ENCODE measurements around the gene CCDC63.
A peak's percentile ranks its signal among the peaks of the same experiment; 100 is the strongest.

CCDC63 gene

DNA sequence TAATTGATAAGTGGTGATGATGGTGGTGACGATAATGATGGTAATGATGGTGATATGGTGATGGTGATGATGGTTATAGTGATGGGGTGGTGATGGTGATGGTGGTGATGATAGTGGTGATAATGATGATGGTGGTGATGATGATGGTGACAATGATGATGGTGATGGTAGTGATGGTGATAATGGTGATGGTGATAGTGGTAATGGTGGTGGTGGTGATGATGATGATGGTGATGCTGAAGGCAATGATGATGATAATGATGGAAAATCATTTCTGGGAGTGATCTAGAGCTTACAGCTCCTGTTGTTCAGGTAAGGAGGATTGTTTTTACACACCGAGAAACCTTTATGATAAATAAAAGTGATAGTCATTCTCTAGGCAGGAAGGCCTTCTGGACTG is 33.9 kb downstream of the CCDC63 start:
- no peak for DNase-seq (ENCODE audit: insufficient read length, low spot score)
- FAIRE-seq = peak; percentile 87

DNA sequence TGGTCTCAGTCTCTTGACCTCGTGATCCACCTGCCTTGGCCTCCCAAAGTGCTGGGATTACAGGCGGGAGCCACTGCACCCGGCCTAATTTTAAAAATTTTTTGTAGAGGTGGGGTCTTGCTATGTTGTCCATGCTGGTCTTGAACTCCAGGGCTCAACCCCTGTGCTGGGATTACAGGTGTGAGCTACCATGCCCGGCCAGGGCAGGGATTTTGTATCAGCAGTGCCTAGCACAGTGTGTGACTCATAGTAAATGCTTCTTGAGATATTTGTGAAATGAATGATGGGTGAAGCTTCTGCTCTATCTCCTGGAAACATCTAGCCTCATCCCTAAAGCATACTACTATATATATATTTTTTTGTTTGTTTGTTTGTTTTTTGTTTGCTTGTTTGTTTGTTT is 36.5 kb downstream of the CCDC63 start:
- DNase-seq (ENCODE audit: insufficient read length, low spot score) (no peak), FAIRE-seq (no peak)

DNA sequence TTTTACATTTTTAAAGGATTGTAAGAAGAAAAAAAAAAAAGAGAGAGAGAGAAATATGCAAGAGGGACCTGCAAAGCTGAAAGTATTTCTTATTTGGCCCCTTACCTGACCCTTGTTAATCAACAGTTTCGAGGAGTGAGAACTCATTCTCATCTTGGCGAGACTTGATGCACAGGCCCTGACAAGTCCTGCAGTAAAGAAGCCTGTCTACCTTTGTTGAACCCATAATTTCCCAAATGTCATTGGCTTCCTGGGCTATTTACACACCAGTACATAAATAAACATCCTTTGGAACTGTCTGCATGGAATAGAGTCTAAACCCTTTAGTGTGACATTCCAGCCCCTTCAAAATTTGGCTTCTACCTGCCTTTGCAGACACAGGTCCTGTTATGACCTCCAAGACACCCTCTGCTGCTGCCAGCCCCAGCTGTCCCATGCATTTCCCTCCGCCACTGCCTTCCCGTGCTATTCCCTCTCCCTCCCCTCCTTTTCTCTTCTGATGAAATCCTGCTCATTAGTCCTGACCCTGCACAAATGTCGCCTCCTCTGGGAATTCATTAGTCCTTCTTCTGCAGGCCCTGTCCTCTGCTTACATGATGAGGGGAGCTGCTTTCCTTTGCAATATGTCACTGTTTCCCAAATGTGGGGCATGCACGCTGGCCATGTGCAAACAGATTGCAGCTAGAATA is 38.5 kb downstream of the CCDC63 start:
- FAIRE-seq (no peak), DNase-seq (ENCODE audit: insufficient read length, low spot score) (no peak)

DNA sequence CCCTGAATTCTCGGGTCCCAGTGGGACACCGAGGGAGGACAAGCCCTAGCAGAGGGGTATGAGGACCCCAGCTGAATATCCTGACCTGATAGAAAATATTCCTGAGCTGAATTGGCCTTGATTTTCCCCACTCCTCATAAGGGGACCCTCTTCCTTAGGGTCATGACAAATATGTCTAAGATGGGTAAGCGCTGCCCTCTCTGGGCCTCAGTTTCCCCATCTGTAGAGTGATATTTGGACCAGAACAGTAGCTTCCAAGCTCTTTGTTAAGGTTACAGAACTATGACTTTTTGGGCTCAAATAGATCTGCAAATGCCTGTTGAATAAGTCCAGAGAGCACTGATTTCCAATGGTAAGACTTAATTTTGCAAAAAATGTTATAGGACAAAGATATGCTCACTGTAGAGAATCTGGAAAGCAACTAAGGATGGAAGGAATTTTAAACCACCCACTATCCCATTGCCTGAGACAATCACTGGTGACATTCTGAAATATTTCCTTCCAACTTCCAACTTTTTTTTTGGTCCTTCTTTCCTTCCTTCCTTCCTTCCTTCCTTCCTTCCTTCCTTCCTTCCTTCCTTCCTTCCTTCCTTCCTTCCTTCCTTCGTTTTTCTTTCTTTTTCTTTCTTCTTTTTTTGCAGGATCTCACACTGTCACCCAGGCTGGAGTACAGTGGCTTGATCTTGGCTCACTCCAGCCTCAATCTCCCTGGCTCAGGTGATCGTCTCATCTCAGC is 41.6 kb downstream of the CCDC63 start:
- FAIRE-seq = no peak
- no peak for DNase-seq (ENCODE audit: insufficient read length, low spot score)

DNA sequence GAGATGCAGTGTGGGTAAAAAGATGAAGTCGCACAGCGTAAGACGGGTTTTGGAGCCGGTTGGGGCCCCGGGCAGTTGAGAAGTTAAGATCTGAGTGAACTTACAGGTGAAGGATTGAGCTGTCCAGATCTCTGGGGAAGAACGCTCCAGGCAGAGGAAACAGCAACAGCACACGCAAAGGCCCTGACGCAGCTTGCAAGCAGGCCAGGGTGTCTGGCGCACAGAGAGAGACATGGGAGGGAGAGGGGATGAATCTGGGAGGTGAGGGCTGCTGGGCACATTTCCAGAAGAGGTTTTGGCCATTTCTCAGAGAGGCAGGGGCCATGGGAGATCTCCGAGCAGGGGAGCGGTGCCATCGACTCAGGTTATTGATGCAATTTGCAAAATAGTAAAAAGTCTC is 42.6 kb downstream of the CCDC63 start:
- no peak for DNase-seq (ENCODE audit: insufficient read length, low spot score)
- FAIRE-seq = no peak

DNA sequence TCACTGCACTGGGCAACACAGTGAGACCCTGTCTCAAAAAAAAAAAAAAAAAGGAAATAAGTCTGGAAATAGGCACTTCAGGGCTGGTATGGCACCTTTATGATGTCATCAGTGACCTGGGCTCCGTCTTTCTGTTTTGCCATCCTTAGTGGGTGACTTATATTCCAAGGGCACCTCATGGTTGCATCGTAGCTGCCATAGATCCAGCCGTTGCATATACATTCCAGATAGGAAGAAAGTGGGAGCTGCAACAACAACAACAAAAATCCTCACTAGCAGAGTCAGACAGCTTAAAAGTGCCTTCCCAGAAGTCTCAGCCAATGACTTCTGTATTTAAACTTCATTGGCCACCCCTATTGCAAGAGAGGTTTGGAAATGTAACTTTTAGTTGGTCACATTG is 47.2 kb downstream of the CCDC63 start:
- FAIRE-seq (no peak), DNase-seq (ENCODE audit: insufficient read length, low spot score) (no peak)

DNA sequence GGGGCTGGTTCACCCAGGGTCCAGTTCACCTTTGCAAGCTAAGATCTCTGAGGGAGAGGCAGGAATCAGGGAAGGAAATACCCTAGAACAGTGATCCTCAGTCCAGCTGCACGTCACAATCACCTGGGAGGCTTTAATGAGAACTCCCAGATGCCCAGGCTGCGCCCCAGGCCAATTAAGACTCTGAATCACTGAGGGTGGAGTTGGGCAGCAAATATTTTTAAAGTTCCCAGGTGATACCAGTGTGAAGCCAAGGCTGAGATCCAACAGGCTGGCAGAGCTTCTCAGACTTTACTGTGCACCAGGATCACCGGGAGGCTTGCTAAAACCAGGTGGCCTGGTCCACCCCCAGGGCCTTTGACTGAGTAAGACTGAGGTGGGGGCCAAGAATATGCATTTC is 49.8 kb downstream of the CCDC63 start:
- DNase-seq (ENCODE audit: insufficient read length, low spot score) (no peak), FAIRE-seq (no peak)

DNA sequence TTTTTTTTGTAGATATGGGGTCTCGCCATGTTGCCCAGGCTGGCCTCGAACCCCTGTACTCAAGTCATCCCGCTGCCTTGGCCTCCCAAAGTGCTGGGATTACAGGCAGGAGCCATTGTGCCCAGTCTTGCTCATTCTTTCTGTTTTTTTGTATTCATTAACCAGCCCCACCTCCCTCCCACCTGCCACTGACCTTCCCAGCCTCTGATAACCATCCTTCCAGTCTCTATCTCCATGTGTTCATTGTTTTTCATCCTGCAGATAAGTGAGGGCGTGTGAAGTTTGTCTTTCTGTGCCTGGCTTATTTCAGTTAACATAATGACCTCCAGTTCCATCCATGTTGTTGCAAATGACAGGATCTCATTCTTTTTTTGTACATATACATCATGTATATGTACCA is 54.6 kb downstream of the CCDC63 start:
- DNase-seq (ENCODE audit: insufficient read length, low spot score) (no peak), FAIRE-seq (no peak)

DNA sequence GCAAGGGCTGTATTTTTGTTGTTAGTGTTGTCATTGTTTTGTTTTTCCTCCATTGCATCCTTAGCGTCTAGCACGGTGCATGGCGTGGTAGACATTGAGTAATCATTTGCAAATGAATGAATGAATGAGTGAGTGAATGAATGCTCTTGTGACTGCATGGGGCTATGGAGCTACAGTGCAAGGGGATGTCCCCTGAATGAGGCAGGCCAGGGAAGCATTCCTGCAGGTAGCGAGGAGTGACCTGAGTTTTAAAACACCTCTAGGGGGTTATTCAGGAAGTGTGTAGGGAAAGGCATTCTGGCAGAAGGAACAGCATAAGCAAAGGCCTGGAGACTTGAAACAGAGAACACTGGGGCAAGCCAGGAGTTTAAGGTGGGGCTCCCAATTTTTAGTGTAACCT is 56.7 kb downstream of the CCDC63 start:
- FAIRE-seq (no peak), DNase-seq (ENCODE audit: insufficient read length, low spot score) (no peak)

DNA sequence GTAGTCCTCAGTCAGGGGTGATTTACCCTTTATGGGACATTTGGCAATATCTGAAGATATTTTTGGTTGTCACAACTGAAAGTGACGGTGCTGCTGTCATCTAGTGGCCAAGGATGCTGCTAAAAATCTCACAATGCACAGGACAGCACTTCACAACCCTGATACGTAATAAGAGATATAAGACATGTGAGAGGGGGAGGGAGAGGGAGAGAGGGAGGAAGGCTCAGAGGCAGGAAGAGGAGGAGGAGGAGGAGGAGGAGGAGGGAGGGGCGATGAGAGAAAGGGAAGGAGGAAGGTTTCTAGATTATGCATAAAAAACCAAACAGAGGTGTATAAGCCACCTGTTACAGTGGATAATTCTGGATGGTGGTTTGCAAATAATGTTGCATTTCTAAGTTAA is 59.3 kb downstream of the CCDC63 start:
- DNase-seq (ENCODE audit: insufficient read length, low spot score) (no peak), FAIRE-seq (no peak)

DNA sequence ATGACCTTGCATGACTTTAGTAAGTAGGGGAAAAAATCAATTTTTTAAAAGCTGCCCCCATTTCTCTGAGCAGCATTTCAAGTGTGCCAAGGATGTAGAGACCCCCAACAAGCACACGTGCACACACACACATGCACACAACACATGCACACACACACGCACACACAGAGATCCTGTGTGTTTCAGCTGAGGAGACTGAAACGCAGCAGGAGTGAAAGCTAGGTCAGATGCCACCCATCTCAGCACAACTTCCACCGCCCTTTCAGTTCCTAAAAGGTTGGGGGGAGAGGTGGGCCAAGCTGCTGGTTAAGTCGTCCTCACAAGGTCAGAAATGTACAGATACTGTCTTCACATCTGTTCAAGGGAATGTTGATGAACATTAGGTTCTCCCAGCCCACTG is 59.7 kb downstream of the CCDC63 start:
- no peak for FAIRE-seq

DNA sequence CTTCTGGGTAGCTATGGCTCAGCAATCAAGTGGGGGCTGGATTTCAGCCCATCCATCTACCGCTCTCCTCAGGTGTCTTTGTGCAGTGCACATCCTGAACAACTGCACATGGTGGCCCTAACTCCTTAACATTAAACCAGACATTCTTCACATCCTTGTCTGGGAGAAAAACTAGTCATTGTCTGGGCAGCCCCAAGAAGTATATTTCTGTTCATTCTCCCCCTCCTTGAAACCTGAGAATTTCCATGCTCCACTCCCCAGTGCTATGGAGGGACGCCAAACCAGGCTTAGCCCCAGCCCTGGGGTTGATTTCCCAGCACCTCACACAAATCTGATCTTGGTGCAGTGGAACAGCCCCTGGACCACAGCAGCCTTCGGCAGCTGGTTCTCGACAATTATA is 60.2 kb downstream of the CCDC63 start:
- DNase-seq (ENCODE audit: insufficient read length, low spot score) = no peak
- no peak for FAIRE-seq

More for the DNA sequence above, 59.7 kb downstream of the CCDC63 start:
- no peak for DNase-seq (ENCODE audit: insufficient read length, low spot score)

DNA sequence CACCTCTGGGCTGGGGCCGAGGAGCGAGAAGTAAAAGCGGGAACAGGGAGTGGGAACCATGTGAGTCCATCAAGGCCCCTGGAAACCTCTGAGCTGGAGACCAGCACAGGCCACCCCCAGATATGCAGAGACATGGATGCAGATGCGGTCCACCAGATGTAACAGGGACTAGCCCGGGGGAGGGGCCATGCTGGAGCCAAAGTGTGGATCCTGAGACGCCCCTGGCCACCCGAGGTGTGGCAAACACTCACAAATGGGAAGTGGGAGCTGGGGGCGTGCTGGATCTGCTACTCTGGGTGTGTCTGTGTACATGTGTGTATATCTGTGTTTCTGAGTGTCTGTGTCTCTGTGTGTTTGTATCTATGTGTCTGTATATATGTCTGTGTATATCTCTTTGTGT is 60.8 kb downstream of the CCDC63 start:
- no peak for FAIRE-seq
- DNase-seq (ENCODE audit: insufficient read length, low spot score) = no peak

DNA sequence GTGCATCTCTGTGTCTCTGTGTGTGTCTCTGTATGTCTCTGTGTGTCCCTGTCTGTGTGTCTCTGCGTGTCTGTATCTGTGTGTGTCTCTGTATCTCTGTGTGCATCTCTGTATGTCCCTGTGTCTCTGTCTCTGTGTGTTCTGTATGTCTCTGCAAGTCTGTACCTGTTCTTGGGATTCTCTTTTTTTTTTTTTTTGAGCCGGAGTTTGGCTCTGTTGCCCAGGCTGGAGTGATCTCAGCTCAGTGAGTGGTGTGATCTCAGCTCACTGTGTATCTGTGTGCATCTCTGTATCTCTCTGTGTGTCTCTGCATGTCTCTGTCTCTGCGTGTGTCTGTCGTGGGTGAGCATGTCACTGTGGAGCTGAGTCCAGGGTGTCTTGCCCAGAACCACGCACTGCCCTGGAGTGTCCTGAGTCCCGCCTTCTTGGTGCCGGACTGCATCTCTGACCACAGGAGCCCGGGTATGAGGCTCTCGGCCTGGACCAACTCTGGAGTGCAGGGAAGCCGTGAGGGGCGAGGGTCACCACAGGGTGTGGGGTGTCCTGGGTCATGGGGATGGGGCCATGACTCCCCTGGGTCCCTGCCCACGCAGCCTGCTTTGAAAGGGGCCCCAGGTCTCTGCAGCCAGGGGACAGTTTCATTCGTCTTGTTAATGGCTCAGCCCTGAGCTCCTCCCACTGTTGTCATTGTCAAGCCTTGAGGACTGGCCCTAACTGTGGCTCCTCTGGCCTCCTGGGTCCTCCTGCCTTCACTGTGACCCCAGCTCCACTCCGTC is 61.8 kb downstream of the CCDC63 start:
- DNase-seq (ENCODE audit: insufficient read length, low spot score) (no peak), FAIRE-seq (peak; percentile 40)

DNA sequence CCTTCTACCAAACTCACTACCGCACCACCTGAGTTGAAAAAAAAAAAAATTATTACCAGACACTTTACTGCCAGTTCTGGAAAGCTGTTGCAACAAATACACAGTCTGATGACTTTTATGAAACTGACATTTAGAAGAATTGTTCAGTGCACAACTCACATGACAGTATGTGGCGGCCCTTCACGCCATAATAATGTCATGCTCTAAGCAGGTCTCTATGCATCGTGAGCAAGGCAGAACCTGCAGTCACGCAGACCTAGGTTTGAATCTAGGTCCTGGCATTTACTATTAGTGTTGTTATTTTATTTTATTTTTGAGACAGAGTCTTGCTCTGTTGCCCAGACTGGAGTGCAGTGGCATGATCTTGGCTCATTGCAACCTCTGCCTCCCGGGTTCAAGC is 65.5 kb downstream of the CCDC63 start:
- DNase-seq (ENCODE audit: insufficient read length, low spot score) (no peak), FAIRE-seq (no peak)

DNA sequence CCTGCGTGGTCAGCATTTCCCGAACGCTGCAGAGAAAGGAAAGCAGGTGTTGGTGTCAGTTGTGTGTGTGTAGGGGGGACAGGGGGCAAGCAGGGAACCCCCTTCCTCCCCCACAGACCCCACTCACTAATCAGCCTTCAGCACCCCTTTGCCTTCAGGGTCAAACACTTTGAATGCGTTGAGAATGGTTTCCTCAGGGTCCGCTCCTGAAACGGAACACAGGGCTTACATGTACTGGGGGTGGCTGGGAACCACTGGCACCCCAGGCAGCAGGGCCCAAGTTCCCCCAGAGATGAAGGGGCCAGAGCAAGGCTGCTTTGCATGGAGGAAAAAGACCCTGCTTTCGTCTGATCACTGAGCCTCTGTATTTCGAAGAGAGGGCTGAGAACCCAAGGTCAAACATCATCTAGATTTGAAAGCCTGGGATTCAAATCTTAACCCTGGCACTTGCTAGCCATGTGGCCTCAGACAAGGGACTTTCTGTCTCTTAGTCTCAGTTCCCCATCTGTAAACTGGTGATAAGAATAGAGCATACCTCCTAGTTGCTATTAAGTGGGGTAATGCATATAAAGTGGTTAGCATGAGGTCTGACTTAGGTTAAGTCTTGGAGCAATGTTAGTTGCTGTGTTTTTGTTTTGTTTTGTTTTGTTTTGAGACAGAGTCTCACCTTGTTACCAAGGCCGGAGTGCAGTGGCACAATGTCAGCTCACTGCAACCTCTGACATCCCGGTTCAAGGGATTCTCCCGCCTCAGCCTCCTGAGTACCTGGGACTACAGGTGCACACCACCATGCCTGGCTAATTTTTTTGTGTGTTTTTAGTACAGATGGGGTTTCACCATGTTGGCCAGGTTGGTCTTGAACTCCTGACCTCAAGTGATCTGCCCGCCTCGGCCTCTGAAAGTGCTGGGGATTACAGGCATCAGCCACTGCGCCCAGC is 66.6 kb downstream of the CCDC63 start:
- no peak for FAIRE-seq
- no peak for DNase-seq (ENCODE audit: insufficient read length, low spot score)

DNA sequence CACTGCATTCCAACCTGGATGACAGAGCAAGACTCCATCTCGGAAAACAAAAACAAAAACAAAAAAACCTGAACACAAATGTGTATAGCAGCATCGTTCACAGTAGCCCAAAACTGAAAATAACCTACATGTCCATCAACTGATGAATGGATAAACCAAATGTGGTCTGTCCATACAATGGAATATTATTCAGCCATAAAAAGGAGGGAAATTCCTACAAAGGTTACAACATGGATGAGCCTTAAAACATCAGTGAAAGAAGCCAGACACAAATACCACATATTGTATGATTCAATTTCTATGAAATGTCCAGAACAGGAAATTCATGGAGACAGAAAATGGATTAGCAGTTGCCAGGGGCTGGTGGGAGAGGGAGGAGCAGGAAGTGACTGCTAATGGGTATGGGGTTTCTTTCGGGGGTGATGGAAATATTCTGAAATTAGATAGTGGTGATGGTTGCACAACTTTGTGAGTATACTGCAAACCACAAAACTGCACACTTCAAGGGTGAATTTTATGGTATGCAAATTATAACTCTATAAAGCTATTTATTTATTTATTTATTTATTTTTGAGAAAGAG is 69.6 kb downstream of the CCDC63 start:
- FAIRE-seq = no peak
- no peak for DNase-seq (ENCODE audit: insufficient read length, low spot score)

DNA sequence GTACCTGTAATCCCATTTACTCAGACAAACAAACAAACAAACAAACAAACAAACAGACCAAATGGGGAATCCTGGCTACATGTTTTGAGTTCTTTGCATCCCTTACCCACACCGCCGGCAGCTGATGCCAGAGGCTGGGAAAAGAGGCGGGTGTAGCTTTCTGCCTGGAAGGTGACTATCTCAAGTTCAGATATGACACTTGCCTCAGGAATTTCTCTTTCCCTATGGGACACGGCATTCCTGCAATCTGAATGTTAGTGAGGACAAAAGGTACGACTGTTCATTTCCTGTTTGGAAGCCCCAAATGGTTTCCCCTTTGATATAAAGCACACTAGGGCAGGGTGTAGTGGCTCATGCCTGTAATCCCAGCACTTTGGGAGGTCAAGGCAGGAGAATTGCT is 70.7 kb downstream of the CCDC63 start:
- FAIRE-seq (no peak), DNase-seq (ENCODE audit: insufficient read length, low spot score) (peak; percentile 71)

DNA sequence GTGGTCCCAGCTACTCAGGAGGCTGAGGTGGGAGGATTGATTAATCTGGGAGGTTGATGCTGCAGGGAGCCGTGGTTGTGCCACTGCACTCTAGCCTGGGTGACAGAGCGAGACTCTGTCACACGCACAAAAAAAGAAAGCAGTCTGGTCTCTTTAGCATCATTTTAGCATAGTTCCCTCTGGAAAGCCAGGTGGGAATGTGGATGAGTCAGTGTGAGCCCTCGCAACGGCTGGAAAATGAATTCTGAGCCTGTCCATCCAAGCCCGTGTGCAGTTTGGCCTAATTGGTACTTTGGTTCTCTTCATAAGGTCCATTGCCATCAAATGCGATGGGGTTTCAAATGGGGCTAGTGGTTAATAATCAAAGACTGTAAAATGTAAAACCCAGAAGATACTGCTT is 71.2 kb downstream of the CCDC63 start:
- no peak for FAIRE-seq

DNA sequence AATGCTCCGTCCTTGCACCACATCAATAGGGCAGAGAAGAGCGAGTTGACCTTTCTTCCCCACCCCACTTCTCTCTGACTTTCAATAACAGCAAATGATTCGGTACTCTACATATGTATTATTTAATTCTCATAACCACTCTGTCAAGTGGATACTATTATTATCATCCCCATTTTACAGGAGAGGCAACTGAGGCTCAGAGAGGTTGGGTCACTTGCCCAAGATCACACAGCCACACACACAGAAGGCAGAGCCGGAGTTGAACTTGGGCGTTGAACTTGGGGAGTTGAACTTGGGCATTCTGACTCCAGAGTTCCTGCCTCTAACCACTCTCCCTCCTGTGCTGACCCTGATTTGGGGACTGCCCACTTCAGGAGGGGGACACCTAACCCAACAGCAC is 72.9 kb downstream of the CCDC63 start:
- no peak for FAIRE-seq

More for the DNA sequence above, 71.2 kb downstream of the CCDC63 start:
- peak; percentile 26 for DNase-seq (ENCODE audit: insufficient read length, low spot score)

More for the DNA sequence above, 72.9 kb downstream of the CCDC63 start:
- no peak for DNase-seq (ENCODE audit: insufficient read length, low spot score)
